Tibial artery (tissue), 4 donors: ENCODE results near the gene TRIM47.
"Not testable (repeated sequence)": the region's sequence is repeated elsewhere in the genome, so short reads cannot be mapped to it uniquely, and the experiment has no call there.

Experiments used
- DNase-seq, 2 donors: peaks; one replicate each; pipeline ENCODE4 v3.0.0-alpha.2; 2019
- H3K27ac ChIP-seq, 2 donors: fragments of 200-600 bp; sonication (generic) in 1 of 2; 1 replicate in 1 of 2; 2 replicates in 1 of 2; pipeline ENCODE4 v1.5.1; 2018 to 2019; ENCODE audit warnings: mild to moderate bottlenecking in 1 of 2
- H3K27me3 ChIP-seq, 2 donors: fragments of 200-600 bp; sonication (generic) in 1 of 2; one replicate each; pipeline versions ENCODE4 v1.5.1 to v1.6.0; 2016 to 2019
- H3K36me3 ChIP-seq, 3 donors: fragments of 200-600 bp; sonication (generic) in 2 of 3; one replicate each; pipeline ENCODE4 v1.5.1; 2016 to 2019; ENCODE audit warnings: mild to moderate bottlenecking in 2 of 3
- H3K4me1 ChIP-seq, 4 donors: fragments of 200-600 bp; sonication (generic) in 2 of 4; 1 replicate in 3 of 4; 2 replicates in 1 of 4; pipeline ENCODE4 v1.5.1; 2016 to 2019
- H3K4me3 ChIP-seq, 2 donors: fragments of 200-600 bp; sonication (generic) in 1 of 2; 1 replicate in 1 of 2; 2 replicates in 1 of 2; pipeline ENCODE4 v1.5.1; 2018 to 2019; ENCODE audit warnings: mild to moderate bottlenecking in 2 of 2
- H3K9me3 ChIP-seq, 3 donors: fragments of 200-600 bp; sonication (generic) in 1 of 3; one replicate each; pipeline ENCODE4 v1.5.1; 2016 to 2019
- CTCF ChIP-seq, 2 experiments: fragments of 200-600 bp in 1 of 2; fragments of 450-650 bp in 1 of 2; IDR thresholded peaks; one replicate each; pipeline ENCODE4 v1.5.1; 2017 to 2019; ENCODE audit warnings: antibody characterized with exemption in 2 of 2, mild to moderate bottlenecking in 1 of 2, moderate library complexity in 1 of 2
- intact Hi-C: fragments of 100-400 bp; cut with DNase I; formaldehyde crosslinking; loops from one replicate; pipeline ENCODE4 v1.15.0; 2023; ENCODE audit warnings: low total_unique reads

TRIM47 gene

GRCh38 chr17:75854101-75854748 is 24.2 kb downstream of the TRIM47 start:
- H3K4me1 ChIP-seq: peaks cover 0 to 58% (median 28%) of the 10 kb centered on the region in 4 donors
- H3K36me3 ChIP-seq: peaks cover 25 to 34% (median 31%) of the 10 kb centered on the region in 3 donors
- H3K27me3 ChIP-seq: no peaks in the 10 kb centered on the region
- H3K9me3 ChIP-seq: no peaks in the 10 kb centered on the region
- no peak for TF ChIP-seq CTCF (IDR thresholded peaks at IDR 0.05)
- peak overlapping the region; percentile 60 to 95 for H3K4me3 ChIP-seq
- intact Hi-C loops: no loop called here
- peak overlapping the region; percentile 91 to 100 for H3K27ac ChIP-seq
- DNase-seq: peak; percentile 66 to 84

GRCh38 chr17:75853433-75853832 is 24.9 kb downstream of the TRIM47 start:
- no peaks in the 10 kb centered on the region for H3K9me3 ChIP-seq
- no peaks in the 10 kb centered on the region for H3K27me3 ChIP-seq
- no peak for DNase-seq
- H3K4me3 ChIP-seq: peak overlapping the region; percentile 60 to 95
- intact Hi-C loops: no loop called here
- peaks cover 0 to 66% (median 33%) of the 10 kb centered on the region in 4 donors for H3K4me1 ChIP-seq
- TF ChIP-seq CTCF (IDR thresholded peaks at IDR 0.05): no peak
- peaks cover 33 to 42% (median 39%) of the 10 kb centered on the region in 3 donors for H3K36me3 ChIP-seq
- peak overlapping the region; percentile 91 to 100 for H3K27ac ChIP-seq

GRCh38 chr17:75851693-75851991 is 26.7 kb downstream of the TRIM47 start:
- intact Hi-C loops, H3K27me3 ChIP-seq, H3K9me3 ChIP-seq, DNase-seq, H3K4me3 ChIP-seq, H3K27ac ChIP-seq: not testable (repeated sequence)
- Histone ChIP-seq H3K4me1 (peaks cover 0 to 84% (median 36%) of the 10 kb centered on the region in 4 donors), H3K36me3 (peaks cover 51 to 60% (median 57%) of the 10 kb centered on the region in 3 donors)

- peak overlapping the region in 1 of 2 donors; percentile 11 for H3K27ac ChIP-seq
- DNase-seq: no peak
- intact Hi-C loops: no loop called here
Measured at GRCh38 chr17:75850928-75851692, 27.3 kb downstream of the TRIM47 start.

GRCh38 chr17:75849724-75850123 is 28.7 kb downstream of the TRIM47 start:
- intact Hi-C loops: no loop called here
- Histone ChIP-seq H3K27ac (peak overlapping the region in 1 of 2 donors; percentile 21), H3K4me3 (no peak overlapping the region), H3K27me3 (no peaks in the 10 kb centered on the region), H3K36me3 (peaks cover 59 to 70% (median 66%) of the 10 kb centered on the region in 3 donors), H3K9me3 (no peaks in the 10 kb centered on the region), H3K4me1 (peaks cover 0 to 96% (median 50%) of the 10 kb centered on the region in 4 donors)
- no peak for DNase-seq
- no peak for TF ChIP-seq CTCF (IDR thresholded peaks at IDR 0.05)

More at GRCh38 chr17:75850928-75851692, 27.3 kb downstream of the TRIM47 start:
- Histone ChIP-seq H3K36me3 (peaks cover 56 to 65% (median 62%) of the 10 kb centered on the region in 3 donors), H3K27me3 (no peaks in the 10 kb centered on the region), H3K4me3 (no peak overlapping the region), H3K9me3 (no peaks in the 10 kb centered on the region), H3K4me1 (peaks cover 0 to 84% (median 37%) of the 10 kb centered on the region in 4 donors)
- no peak for TF ChIP-seq CTCF (IDR thresholded peaks at IDR 0.05)

DNA sequence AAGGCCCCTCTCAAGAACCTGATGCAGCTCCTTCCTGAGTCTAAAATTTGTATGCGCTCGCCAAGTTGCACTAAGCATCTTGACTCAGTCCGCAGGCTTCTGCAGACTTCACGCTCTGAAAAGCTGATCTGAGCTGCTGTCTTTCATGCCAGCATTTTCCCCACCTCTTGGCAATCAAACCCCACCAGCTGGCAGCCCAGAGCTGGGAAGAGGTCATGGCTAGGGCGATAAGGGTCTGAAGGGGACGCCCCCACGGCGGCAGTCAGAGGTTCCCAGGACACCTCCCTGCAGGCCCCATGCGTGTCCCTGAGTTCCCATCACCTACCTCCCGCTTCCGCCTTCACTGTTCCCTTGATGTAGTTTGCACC is 29.1 kb downstream of the TRIM47 start:
- Histone ChIP-seq H3K4me3 (no peak overlapping the region), H3K36me3 (peaks cover 59 to 70% (median 66%) of the 10 kb centered on the region in 3 donors), H3K9me3 (no peaks in the 10 kb centered on the region), H3K27me3 (no peaks in the 10 kb centered on the region), H3K27ac (no peak overlapping the region), H3K4me1 (peaks cover 0 to 98% (median 52%) of the 10 kb centered on the region in 4 donors)
- no peak for DNase-seq
- intact Hi-C loops: no loop called here
- TF ChIP-seq CTCF (IDR thresholded peaks at IDR 0.05): no peak
